Right renal cortex interstitium (tissue), 3 donors: ENCODE measurements around the gene NFS1. TPM values are rescaled to one million over a fixed set of nuclear protein-coding genes. Genes with fewer than 3 reads are reported as not detected.
"Not testable (repeated sequence)": the region's sequence is repeated elsewhere in the genome, so short reads cannot be mapped to it uniquely, and the experiment has no call there.

Experiments used
- DNase-seq, 3 donors: peaks; one replicate each; pipeline ENCODE4 v3.0.0-alpha.2; 2013; ENCODE audit warnings: low read depth in 3 of 3, low spot score in 2 of 3
- polyA plus RNA-seq, 3 donors: library from polyadenylated mRNA; unstranded; fragments of 120-200 nt; gene quantifications; one replicate each; pipeline ENCODE4 v1.2.1, GENCODE V29; 2013; ENCODE audit not compliant: insufficient read length in 3 of 3

NFS1 gene
- polyA plus RNA-seq, 3 donors, result 32.1 to 34.3 (median 33.1) TPM

DNA sequence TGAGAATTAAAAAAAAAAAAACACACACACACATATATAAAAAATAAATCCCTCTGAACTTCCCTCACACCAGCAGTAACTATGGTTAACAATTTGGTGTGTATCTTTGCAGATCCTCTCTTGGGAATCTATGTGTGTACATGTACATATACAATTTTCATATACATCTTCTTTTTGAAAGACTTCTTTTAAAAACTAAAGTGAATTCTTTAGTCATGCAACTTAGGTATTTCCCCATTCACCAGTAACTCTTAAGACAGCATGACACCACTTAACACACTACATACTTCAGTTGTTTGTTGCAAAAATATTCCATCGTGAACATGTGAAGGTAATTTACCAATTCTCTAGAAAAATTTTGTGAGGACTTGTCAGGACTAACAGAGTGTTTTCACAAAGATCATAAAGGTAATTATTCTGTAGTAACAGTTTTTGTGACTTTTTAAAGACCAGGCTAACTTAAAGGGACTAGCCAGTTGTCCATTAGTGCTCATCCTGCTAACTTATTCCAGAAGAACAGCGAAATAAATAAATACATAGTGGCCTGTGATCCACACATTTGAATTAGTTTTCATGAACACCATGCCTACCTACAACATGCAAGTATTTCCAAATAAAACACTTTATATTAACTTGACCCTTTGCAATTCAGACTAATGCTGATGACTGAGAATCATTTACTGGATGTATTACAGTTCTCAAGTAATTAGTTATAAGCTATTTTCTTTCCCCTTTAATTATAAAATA lies 30.9 kb upstream of the NFS1 start:
- DNase-seq, result no peak

DNA sequence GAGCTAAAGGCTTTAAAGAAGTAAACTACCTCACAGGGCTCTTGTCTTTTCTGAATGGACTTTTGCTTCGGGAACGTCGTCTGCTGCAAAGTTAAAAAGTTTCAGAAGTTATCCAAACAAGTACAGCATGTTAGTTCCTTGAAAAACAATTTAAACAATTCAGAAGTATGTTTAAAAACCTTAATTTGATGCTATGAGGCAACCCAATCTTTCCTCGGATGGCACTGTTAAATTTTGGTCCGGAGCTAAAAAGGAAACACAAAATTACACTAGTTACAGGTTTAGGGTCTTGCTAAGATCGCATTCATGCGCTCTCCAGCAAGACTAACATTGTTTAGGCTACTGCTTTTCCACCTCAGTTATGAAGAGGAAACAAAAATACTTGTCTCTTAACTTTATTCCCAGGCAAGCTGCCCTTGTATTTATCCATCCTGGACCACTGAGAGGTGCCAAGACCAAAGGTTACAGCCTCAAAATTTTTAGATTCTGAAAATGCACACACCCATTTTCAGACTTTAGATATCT lies 30.2 kb upstream of the NFS1 start:
- no peak for DNase-seq

DNA sequence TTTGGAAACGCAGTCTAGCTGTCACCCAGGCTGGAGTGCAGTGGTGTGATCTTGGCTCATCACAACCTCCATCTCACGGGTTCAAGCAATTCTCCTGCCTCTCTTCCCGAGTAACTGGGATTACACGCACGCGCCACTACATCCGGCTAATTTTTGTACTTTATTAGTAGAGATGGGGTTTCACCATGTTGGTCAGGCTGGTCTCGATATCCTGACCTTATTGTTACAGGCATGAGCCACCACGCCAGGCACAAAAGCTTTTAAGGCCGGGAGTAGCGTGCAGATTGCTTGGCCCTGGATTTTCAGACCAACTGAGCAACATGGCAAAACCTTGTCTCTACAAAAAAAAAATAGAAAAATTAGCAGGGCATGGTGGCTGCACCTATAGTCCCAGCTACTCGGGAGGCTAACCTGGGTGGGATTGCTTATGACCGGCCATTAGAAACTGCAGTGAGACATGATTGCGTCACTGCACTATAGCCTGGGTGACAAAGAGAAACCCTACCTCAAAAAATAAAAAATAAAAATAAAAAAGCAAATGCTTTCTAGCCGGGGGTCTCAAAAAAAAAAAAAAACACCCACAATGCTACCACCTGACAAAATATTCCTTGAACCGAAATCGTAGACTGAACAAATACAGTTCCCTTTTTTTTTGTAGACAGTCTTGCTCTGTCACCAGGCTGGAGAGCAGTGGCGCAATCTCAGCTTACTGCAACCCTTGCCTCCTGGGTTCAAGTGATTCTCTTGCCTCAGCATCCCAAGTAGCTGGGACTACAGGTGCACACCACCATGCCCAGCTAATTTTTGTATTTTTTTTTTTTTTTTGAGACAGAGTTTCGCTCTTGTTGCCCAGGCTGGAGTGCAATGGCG lies 27.9 kb upstream of the NFS1 start:
- no peak for DNase-seq

DNA sequence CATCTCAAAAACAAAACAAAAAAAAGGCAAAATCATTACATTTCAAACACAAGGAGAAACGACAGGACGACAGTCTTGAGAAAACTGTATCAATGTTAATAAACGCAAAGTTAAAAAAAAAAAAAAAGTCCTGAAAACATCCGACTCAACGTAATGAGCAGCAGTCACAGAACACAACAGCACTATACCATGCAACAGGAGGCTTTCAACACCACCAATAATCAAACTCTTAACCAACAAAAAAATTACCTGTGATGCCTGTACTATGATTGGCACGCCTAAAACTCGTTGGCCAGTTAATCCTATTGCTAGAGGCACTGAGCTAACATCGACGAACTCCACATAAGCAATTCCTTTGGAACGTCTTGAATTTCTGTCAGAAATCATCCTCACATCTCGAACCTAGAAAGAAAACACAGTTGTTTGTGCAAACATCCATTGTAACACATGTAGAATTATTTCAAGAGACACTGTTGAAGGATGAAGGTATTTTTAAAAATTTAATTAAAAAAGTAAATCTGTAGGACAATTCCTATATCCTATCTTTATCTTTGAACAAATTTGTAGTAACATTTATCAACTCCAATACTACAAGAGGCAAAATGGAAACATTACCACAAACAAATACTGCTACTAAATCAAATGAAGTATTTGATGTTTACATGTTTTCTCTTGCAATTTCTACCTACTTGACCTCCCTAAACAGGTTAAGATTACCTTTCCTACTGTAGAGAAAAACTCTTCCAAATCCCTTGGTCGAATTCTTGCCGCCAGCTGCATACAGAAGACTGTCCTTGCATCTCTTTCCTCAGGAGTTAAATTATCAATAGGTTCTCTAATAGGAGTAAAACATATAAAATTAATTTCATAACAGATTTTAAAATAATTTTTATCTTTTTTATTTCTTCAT lies 25.4 kb upstream of the NFS1 start:
- no peak for DNase-seq

DNA sequence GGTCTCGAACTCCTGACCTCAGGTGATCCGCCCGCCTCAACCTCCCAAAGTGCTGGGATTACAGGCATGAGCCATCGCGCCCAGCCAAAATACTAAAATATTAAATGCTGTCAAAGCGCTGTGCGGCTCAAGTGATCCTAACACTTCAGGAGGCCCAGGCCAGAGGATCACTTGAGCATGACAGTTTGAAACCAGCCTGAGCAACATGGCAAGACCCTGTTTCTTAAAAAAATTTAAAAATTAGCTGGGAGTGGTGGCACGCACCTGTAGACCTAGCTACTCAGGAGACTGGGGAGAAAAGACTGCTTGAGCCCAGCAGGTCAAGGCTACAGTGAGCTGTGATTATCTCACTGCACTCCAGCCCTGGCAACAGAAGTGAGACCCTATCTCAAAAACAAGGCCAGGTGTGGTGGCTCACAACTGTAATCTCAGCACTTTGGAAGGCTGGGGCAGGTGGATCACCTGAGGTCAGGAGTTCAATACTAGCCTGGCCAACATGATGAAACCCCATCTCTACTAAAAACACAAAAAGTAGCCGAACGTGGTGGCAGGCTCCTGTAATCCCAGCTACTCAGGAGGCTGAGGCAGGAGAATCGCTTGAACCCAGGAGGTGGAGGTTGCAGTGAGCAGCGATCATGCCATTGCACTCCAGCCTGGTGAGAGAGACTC lies 24.6 kb upstream of the NFS1 start:
- not testable (repeated sequence) for DNase-seq

DNA sequence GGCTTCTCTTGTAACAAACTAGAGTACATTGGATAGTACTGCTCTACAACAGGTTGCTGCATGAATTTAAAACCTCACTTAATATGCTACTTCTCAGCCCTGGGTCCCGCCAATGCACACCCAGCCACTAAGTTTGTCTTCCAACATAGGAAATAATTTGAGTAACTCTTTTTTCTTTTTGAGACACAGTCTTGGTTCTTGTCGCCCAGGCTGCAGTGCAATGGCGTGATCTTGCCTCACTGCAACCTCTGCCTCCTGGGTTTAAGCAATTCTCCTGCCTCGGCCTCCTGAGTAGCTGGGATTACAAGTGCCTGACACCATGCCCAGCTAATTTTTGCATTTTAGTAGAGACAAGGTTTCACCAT lies 24.1 kb upstream of the NFS1 start:
- not testable (repeated sequence) for DNase-seq

DNA sequence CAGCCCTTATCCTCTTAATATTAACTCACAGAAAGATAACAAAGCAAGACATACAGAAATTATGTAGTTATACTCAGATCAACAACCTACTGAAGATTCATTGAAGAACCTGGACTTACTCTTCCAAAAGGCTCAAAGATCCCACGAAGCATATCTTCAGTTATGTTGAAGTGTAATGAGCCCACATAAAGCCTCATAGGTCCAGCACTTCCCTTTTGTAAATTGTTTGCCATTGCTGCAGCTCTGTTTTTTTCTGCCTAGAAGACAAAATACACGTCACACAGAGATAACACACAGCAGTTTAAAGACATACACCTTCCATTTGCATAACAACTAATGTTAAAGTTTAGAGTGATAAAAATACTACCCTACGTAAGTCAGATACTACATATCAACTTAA lies 22.5 kb upstream of the NFS1 start:
- no peak for DNase-seq

DNA sequence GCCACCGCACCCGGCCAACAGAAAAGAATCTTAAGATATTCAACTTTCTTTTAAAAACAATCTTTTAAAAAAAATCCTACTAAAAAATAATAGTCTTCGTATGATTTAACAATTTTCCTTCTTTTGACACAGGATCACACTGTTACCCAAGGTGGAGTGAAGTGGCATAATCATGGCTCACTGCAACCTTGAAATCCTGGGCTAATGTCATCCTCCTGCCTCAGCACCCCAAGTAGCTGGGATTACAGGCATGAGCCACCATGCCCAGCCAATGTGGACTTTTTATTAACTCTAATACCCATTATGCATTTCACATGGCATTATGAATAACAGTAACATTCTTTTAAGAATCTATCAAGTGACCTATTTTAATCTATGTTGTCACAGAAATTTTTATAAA lies 22.1 kb upstream of the NFS1 start:
- DNase-seq, result no peak

DNA sequence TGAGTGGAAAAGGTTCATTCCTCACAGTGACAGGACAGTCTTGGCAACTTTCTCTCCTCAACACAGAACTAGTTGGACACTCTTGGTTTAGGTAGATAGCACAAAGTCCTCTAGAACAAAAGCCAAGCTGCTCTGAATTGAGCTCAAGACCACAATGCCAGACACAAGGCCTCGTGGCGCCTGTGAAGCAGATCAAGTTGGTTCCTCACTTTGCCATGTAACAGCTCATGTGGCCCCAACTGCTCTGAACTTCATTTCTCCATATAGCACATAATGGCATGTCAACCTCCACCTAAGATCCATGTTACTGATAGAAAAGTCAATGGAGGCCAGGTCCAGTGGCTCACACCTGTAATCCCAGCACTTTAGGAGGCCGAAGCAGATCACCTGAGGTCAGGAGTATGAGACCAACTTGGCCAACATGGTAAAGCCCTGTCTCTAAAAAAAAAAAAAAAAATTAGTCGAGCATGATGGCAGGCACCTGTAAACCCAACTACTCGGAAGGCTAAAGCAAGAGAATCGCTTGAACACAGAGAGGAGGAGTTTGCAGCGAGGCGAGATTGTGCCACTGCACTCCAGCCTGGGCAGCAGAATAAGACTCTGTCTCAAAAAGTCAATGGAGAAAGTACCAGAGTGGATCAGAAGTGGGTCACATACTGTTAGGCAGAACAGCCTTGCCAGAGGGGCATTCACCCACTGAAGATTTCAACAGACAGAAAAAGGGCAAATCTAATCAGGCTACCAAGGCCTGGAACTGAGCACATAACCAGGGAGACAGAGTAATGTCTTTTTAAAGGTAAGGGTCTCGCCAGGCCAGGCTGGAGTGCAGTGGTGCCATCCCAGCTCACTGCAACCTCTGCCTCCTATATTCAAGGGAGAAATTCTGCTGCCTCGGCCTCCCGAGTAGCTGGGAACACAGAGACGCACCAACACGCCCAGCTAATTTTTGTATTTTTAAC lies 21.3 kb upstream of the NFS1 start:
- no peak for DNase-seq

DNA sequence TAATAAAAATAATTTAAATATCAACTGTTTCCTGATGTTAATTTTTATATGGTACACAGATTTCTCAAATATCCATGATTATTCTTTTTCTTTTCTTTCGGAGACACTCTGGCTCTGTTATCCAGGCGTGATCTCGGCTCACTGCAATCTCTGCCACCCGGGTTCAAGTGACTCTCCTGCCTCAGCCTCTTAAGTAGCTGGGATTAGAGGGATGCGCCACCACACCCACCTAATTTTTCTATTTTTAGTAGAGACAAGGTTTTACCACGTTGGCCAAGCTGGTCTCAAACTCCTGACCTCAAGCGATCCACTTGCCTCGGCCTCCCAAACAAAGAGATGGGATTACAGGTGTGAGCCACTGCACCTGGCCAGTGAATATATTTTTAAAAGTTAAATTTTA lies 20.6 kb upstream of the NFS1 start:
- DNase-seq, result no peak

DNA sequence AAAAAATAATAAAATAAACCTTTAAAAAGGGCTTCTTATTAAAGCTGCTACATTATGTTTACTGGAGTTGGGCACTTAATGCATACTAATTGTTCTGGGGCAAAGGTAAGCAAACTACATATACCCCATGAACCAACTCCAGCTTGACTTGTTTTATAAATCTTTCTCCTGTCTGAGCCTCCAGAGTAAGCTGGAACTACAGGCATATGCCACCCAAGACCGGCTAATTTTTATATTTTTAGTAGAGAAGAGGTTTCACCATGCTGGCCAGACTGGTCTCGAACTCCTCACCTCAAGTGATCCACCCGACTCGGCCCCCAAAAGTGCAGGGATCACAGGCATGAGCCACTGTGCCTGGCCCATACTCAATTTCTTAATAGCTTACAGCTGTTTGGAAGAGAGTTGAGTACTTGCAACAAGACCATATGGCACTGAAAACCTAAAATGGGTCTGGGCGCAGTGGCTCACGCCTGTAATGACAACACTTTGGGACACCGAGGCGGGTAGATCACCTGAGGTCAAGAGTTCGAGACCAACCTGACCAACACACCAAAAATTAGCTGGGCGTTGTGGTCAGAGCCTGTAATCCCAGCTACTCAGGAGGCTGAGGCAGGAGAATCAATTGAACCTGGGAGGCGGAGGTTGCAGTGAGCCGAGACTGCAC lies 20.0 kb upstream of the NFS1 start:
- DNase-seq, result no peak

DNA sequence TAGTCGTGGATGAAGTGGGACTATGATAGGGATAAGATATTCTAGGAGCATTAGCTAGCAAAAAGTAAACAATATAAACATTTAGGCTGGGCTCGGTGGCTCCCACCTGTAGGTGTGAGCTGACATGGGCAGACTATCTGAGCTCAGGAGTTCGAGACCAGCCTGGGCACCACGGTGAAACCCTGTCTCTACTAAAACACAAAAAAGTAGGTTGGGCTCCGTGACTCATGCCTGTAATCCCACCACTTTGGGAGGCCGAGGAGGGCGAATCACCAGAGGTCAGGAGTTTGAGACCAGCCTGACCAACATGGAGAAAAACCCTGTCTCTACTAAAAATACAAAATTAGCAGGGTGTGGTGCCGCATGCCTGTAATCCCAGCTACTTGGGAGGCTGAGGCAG lies 19.2 kb upstream of the NFS1 start:
- not testable (repeated sequence) for DNase-seq

DNA sequence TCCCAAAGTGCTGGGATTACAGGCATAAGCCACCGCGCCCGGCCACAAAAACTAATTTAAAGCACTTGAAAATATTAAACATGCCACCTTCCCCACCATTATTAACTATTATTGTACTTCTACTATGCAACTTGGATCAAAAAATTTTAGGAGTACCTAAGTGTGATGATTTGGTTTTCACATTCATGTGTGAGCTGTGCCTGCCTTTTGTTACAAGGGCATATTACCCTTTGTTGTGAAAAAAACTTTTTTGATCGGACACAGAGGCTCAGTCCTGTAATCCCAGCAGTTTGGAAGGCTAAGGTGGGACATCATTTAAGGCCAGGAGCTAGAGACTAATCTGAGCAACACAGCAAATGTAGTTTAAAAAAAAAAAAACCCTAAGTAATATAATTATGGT lies 17.2 kb upstream of the NFS1 start:
- no peak for DNase-seq

DNA sequence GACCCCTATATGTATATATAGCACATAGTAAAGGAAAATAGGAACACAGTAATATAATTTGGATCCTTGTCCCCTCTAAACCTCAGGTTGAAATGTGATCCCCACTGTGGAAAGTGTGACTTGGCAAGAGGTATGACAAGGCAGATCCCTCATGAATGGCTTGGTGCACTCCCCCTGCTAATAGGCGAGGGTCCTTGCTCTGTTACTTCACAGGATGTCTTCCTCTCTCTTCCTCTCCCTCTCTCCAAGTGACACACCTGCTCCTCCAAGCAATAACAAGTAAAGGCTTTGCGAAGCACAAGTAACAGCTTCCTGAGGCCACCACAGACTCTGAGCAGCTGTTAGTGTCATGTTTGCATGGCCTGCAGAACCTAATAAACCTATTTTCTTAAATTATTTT lies 16.5 kb upstream of the NFS1 start:
- no peak for DNase-seq

DNA sequence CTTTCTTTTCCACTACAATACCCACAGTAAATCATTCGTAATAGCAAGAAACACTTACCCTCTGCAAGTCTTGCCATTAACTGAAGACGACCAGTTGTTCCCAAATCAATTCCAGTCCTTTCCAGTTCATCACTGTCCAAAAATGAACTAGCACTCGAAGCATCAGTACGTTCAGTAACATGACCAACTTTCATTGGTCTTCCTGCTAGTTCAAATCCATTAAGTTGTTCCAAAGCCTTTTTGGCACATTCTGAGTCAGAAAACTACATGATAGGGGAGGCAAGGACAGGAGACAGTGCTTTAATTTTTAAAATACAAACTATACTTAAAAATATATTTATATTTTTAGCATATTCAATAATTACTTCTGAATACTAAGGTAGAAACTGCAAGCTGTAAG lies 15.0 kb upstream of the NFS1 start:
- DNase-seq, result no peak

DNA sequence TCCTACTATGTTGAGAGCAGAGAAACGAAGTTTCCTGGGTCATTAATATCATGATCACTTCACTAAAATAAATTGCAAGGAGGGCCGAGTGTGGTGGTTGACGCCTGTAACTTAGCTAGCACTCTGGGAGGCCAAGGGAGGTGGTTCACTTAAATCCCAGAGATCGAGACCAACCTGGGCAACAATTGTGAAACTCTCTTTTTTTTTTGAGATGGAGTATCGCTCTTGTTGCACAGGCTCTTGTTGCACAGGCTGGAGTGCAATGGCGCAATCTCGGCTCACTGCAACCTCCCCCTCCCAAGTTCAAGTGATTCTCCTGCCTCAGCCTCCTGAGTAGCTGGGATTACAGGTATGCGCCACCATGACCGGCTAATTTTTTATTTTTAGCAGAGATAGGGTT lies 14.0 kb upstream of the NFS1 start:
- not testable (repeated sequence) for DNase-seq

DNA sequence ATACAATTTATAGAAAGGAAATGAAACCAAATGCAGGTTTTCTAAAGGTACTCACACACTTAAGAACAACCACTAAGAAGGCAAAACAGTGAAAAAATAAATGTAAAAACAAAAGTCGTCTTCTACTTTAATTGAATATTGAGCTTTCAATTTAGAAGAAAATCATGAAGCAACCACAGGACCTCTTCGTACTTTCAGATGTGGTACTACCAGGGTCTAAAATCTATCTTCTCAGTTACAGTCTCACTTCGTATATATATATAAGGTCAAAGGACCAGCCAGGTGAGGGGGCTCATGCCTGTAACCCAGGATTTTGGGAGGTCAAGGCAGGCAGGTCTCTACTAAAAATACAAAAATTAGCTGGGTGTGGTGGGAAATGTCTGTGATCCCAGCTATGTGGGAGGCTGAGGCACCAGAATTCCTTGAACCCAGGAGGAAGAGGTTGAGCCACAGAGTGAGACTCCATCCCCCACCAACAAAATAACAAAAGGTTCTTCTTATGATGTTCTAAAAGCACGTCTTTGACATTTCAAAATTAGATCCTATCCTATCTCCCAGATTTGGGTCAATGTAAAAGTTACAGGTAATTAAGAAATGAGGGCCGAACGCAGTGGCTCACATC lies 12.5 kb upstream of the NFS1 start:
- DNase-seq, result no peak

DNA sequence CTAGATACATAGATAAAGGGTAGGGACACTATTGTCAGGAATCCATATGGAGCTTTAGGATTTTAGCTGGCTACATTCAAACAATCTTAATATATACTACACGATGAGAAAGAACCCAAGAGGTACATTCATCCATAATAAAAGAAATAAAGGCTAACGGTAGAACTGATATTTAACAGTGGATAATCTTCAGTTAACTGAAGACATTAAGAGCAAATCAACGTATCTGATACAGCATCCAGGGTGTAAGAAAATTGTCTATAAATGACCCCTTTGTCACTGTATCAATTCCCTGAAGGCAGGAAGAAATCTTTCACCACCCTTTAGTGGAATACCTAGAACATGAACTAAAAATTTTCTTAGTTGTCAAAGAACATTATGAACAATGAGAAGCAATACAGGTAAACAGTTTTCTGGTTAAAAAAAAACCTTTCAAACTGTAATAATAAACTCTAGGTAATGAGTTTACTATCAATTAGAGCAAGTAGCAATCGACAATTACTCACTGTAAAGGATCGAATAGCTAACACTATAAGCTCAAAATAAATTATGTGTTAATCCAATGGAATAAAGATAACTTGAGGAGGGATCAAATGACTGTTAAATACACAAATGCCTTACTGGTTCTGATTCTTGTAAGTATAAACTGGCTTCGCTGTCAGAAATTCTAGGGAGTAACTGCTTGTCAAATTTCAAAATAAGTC lies 11.9 kb upstream of the NFS1 start:
- no peak for DNase-seq
